Measurements from ENCODE around the gene DPP10.
"Not testable (repeated sequence)": the region's sequence is repeated elsewhere in the genome, so short reads cannot be mapped to it uniquely, and the experiment has no call there.

DPP10 gene

GRCh38 chr2:114442510-114442909, at the start of gene DPP10:
DPP10 (plus strand) TSS chr2:114442641.
- DNase-seq (ENCODE audit: low spot score): no peak

- no peak for DNase-seq (ENCODE audit: low spot score)
Observed at GRCh38 chr2:114400890-114401289, 41.6 kb upstream of the DPP10 start.

- DNase-seq (ENCODE audit: low spot score): no peak
Observed at GRCh38 chr2:114405247-114406116, 37.0 kb upstream of the DPP10 start.

- DNase-seq (ENCODE audit: low spot score): no peak
Observed at GRCh38 chr2:114406347-114406746, 36.1 kb upstream of the DPP10 start.

GRCh38 chr2:114407353-114407752, 35.1 kb upstream of the DPP10 start:
- DNase-seq (ENCODE audit: low spot score): not testable (repeated sequence)

- no peak for DNase-seq (ENCODE audit: low spot score)
Observed at GRCh38 chr2:114421781-114422180, 20.7 kb upstream of the DPP10 start.

GRCh38 chr2:114424699-114425098, 17.7 kb upstream of the DPP10 start:
- DNase-seq (ENCODE audit: low spot score): no peak

GRCh38 chr2:114426756-114427155, 15.7 kb upstream of the DPP10 start:
- DNase-seq (ENCODE audit: low spot score): no peak

GRCh38 chr2:114436329-114436728, 6.1 kb upstream of the DPP10 start:
- no peak for DNase-seq (ENCODE audit: low spot score)

- no peak for DNase-seq (ENCODE audit: low spot score)
Observed at GRCh38 chr2:114446571-114446970, 4.1 kb downstream of the DPP10 start.

GRCh38 chr2:114450639-114451038, 8.2 kb downstream of the DPP10 start:
- DNase-seq (ENCODE audit: low spot score): no peak

GRCh38 chr2:114456566-114456965, 14.1 kb downstream of the DPP10 start:
- DNase-seq (ENCODE audit: low spot score): no peak

- no peak for DNase-seq (ENCODE audit: low spot score)
Observed at GRCh38 chr2:114457956-114458355, 15.5 kb downstream of the DPP10 start.

GRCh38 chr2:114461116-114461515, 18.7 kb downstream of the DPP10 start:
- DNase-seq (ENCODE audit: low spot score): no peak

GRCh38 chr2:114464961-114465706, 22.7 kb downstream of the DPP10 start:
- no peak for DNase-seq (ENCODE audit: low spot score)

- no peak for DNase-seq (ENCODE audit: low spot score)
Observed at GRCh38 chr2:114468343-114468742, 25.9 kb downstream of the DPP10 start.

GRCh38 chr2:114472246-114472645, 29.8 kb downstream of the DPP10 start:
- no peak for DNase-seq (ENCODE audit: low spot score)

- DNase-seq (ENCODE audit: low spot score): no peak
Observed at GRCh38 chr2:114472726-114473125, 30.3 kb downstream of the DPP10 start.

- no peak for DNase-seq (ENCODE audit: low spot score)
Observed at GRCh38 chr2:114488841-114489530, 46.5 kb downstream of the DPP10 start.

GRCh38 chr2:114495046-114495445, 52.6 kb downstream of the DPP10 start:
- DNase-seq (ENCODE audit: low spot score): no peak

- no peak for DNase-seq (ENCODE audit: low spot score)
Observed at GRCh38 chr2:114496959-114497358, 54.5 kb downstream of the DPP10 start.

GRCh38 chr2:114499101-114499500, 56.7 kb downstream of the DPP10 start:
- DNase-seq (ENCODE audit: low spot score): no peak

- no peak for DNase-seq (ENCODE audit: low spot score)
Observed at GRCh38 chr2:114507744-114508143, 65.3 kb downstream of the DPP10 start.

All from cerebellar cortex (tissue), 1 donor.